Mucosa of descending colon (tissue), 3 donors: ENCODE data around the gene MIDN. TPM values are rescaled to one million over a fixed set of nuclear protein-coding genes. Genes with fewer than 3 reads are reported as not detected.

Experiments
- ATAC-seq: fragments of 200-7000 bp; cut with Tn5 transposase; one replicate; pipeline ENCODE4 v1.9.1; 2020; ENCODE audit warnings: mild to moderate bottlenecking, moderate library complexity
- DNase-seq, 3 donors: peaks; one replicate each; pipeline ENCODE4 v3.0.0-alpha.2; 2020
- H3K36me3 ChIP-seq: fragments of 200-600 bp; one replicate; pipeline ENCODE4 v1.8.0; 2021; ENCODE audit warnings: low read depth, mild to moderate bottlenecking
- H3K4me1 ChIP-seq: fragments of 200-600 bp; one replicate; pipeline ENCODE4 v1.8.0; 2021; ENCODE audit warnings: low read depth, mild to moderate bottlenecking
- H3K4me3 ChIP-seq: fragments of 200-600 bp; one replicate; pipeline ENCODE4 v1.8.0; 2021; ENCODE audit warnings: mild to moderate bottlenecking
- H3K9me3 ChIP-seq: fragments of 200-600 bp; one replicate; pipeline ENCODE4 v1.8.0; 2021; ENCODE audit warnings: mild to moderate bottlenecking
- intact Hi-C, 2 donors: fragments of 100-400 bp; cut with DNase I in 1 of 2; cut with micrococcal nuclease in 1 of 2; formaldehyde crosslinking; loops; one replicate each; pipeline versions ENCODE4 v1.11.0 to v1.11.1; 2022; cut with DNase I, micrococcal nuclease
- total RNA-seq, 3 donors: library from RNA; stranded (reverse); fragmentation: NEBNext Ultra II Directional in 2 of 3; extraction: Animal tissue kit (Norgen Biotek cat#: 25700) in 2 of 3; gene quantifications; one replicate each; pipeline versions ENCODE4 v1.2.1 to v1.2.4, GENCODE V29; 2021 to 2023
- TF ChIP-seq, protein P1 (sequence below): fragments of 200-600 bp; IDR thresholded peaks from one replicate; pipeline ENCODE4 v1.8.0; 2022; ENCODE audit warnings: antibody characterized with exemption, mild to moderate bottlenecking
- donor health status: DM: no; HTN: no; CAD: no; lungs with moderate emphysema.
- donor health status: DM: no; HTN: no; CAD: no.
- donor health status: DM: no; HTN: yes; CAD: no.

Gene MIDN
- total RNA-seq, 3 donors from 2014 or later: 136 to 251 (median 213) TPM

GRCh38 chr19:1254530-1255185 lies 6.3 kb downstream of the MIDN start:
- no peaks in the 10 kb centered on the region for H3K9me3 ChIP-seq
- TF ChIP-seq, protein P1, sequence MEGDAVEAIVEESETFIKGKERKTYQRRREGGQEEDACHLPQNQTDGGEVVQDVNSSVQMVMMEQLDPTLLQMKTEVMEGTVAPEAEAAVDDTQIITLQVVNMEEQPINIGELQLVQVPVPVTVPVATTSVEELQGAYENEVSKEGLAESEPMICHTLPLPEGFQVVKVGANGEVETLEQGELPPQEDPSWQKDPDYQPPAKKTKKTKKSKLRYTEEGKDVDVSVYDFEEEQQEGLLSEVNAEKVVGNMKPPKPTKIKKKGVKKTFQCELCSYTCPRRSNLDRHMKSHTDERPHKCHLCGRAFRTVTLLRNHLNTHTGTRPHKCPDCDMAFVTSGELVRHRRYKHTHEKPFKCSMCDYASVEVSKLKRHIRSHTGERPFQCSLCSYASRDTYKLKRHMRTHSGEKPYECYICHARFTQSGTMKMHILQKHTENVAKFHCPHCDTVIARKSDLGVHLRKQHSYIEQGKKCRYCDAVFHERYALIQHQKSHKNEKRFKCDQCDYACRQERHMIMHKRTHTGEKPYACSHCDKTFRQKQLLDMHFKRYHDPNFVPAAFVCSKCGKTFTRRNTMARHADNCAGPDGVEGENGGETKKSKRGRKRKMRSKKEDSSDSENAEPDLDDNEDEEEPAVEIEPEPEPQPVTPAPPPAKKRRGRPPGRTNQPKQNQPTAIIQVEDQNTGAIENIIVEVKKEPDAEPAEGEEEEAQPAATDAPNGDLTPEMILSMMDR: no peak
- intact Hi-C loops: no loop called here
- no peak for ATAC-seq
- peaks cover 67% of the 10 kb centered on the region for H3K4me1 ChIP-seq
- peaks cover 9% of the 10 kb centered on the region for H3K36me3 ChIP-seq
- peak in 1 of 3 donors; percentile 33 for DNase-seq
- H3K4me3 ChIP-seq: no peak overlapping the region

DNA sequence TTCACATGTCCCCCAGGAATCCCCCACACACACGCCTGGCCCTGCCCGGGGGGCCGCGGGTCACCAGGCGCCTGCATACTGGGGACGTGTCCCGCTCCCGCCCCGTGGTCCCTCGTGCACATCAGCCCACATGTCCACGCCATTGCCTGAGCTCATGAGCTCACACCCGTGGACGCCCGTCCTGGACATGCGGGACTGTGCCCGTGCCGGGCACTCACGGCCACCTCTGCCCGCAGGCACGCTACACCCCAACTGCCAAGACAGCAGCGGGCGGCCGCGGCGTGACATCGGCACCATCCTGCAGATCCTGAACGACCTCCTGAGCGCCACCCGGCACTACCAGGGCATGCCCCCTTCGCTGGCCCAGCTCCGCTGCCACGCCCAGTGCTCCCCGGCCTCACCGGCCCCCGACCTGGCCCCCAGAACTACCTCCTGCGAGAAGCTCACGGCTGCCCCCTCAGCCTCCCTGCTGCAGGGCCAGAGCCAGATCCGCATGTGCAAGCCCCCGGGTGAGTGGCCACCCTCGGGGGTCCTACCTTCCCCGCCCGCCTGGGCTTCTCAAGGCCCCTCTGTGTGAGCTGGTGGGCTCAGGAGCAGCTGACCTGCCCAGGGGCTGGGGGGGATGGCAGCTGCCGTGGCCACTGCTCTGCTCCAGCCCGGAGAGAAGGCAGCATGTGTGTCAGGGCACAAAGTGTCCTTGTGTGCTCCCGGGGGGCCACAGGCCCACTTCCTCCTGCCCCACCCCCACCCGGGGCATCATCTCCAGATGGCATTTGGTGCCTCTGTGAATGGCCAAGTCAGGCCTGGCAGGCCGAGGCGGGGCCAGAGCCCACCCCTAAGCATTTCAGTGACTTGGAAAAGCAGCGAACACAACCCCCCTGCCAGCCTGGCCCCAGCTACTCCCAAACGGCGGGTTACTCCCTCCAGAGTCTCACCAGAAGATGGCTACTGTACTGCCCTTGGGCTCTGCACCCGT lies 7.1 kb downstream of the MIDN start:
- no peaks in the 10 kb centered on the region for H3K9me3 ChIP-seq
- peaks cover 9% of the 10 kb centered on the region for H3K36me3 ChIP-seq
- H3K4me3 ChIP-seq: no peak overlapping the region
- peak in 1 of 3 donors; percentile 21 for DNase-seq
- H3K4me1 ChIP-seq: peaks cover 75% of the 10 kb centered on the region
- TF ChIP-seq, protein P1: no peak
- intact Hi-C loops: no loop called here
- no peak for ATAC-seq

DNA sequence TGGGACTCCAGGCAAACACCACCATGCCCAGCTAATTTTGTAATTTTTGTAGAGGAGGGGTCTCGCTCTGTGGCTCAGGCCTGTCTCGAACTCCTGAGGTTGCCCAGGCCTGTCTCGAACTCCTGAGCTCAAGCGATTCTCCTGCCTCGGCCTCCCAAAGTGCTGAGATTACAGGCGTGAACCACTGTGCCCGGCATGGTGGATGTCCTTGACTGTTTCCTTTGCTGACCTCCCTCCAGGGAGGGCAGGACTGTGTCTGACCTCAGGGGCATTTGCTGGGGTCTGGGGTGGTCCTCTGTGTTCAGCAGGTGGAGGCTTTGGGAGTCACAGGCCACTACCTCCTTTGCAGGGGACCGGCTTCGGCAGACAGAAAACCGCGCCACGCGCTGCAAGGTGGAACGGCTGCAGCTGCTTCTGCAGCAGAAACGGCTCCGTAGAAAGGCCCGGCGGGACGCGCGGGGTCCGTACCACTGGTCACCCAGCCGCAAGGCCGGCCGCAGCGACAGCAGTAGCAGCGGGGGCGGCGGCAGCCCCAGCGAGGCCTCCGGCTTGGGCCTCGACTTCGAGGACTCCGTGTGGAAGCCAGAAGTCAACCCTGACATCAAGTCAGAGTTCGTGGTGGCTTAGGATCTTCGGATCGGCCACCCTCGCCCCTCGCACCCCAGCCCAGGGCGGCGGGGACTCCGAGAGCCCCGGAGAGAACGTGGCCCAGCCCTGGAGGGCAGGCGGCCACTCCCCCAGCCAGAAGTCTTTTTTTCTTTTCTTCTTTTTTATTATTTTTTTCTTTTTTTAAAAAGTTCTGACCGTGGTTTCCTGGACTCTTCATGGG lies 8.5 kb downstream of the MIDN start:
- intact Hi-C loops: no loop called here
- TF ChIP-seq, protein P1: no peak
- no peak overlapping the region for H3K4me3 ChIP-seq
- DNase-seq: no peak
- ATAC-seq: no peak
- H3K36me3 ChIP-seq: peaks cover 9% of the 10 kb centered on the region
- no peaks in the 10 kb centered on the region for H3K9me3 ChIP-seq
- peaks cover 77% of the 10 kb centered on the region for H3K4me1 ChIP-seq

DNA sequence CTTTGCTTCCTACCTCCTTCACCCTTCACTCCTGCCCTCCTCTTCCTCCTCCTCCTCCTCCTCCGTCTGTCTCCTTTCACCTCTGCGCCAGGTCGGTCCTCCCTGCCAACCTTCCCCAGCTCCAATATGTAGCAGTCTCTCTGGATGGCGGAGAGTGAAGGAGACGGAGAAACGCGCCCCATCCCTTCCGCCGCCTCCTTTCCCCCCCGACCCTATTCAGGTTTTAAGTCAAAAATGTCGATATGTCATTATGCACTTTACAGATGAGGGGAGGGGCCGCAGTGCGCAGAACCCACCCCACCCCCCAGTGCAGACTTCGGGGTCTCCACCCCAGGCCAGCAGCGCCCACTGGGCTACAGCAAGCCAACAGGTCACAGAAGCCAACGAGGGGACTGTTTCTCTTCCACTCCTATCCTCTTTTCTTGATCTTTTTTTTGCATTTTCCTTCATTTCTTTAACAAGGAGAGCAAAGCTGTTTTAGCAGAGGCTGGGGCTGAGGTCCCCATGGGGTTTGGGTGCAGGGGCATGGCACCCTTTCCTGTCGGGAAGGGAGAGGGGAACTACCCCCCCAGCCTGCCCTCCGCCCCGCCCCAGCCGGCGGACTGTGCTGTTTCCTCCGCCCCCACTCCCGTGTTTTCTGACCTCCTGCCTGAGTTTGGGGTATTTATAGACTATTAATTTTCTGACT lies 9.2 kb downstream of the MIDN start:
- Histone ChIP-seq H3K4me3 (no peak overlapping the region), H3K9me3 (no peaks in the 10 kb centered on the region), H3K4me1 (peaks cover 77% of the 10 kb centered on the region), H3K36me3 (peaks cover 9% of the 10 kb centered on the region)
- ATAC-seq (no peak), DNase-seq (peak in 1 of 3 donors; percentile 28)
- intact Hi-C loops: no loop called here
- TF ChIP-seq, protein P1: no peak

DNA sequence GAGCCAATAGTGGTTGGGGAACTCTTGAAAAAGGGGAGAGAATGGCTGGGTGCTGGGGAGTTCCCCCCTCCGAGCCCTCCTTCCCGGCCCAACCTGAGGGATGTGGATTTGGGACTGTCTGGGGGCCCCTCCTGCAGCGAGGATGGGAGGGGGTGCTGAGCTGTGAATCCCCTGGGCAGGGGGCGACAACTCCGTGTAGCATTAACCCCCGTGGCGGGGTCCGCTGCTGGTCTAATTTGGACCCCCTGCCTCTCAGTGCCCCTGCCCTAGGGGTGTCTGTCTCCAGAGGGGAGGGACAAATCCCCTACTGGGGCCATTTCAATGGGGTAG lies 9.7 kb downstream of the MIDN start:
- TF ChIP-seq, protein P1: no peak
- Histone ChIP-seq H3K4me3 (no peak overlapping the region), H3K9me3 (no peaks in the 10 kb centered on the region), H3K36me3 (peaks cover 9% of the 10 kb centered on the region), H3K4me1 (peaks cover 75% of the 10 kb centered on the region)
- intact Hi-C loops: no loop called here
- ATAC-seq: no peak
- peak in 1 of 3 donors; percentile 44 for DNase-seq
